ENCODE data around the gene NCK2.
"Not testable (repeated sequence)": the region's sequence is repeated elsewhere in the genome, so short reads cannot be mapped to it uniquely, and the experiment has no call there.

The NCK2 gene

GRCh38 chr2:105879106-105879802 is 134.5 kb downstream of the NCK2 start:
- no peak for DNase-seq

GRCh38 chr2:105879803-105880300 is 135.1 kb downstream of the NCK2 start:
- DNase-seq: no peak

- no peak for DNase-seq
These were observed 135.9 kb downstream of the NCK2 start for GRCh38 chr2:105880637-105881036.

- no peak for DNase-seq
These were observed 136.8 kb downstream of the NCK2 start for GRCh38 chr2:105881286-105882136.

- no peak for DNase-seq
These were observed 137.6 kb downstream of the NCK2 start for GRCh38 chr2:105882341-105882740.

GRCh38 chr2:105882920-105883435 is 138.3 kb downstream of the NCK2 start:
- DNase-seq: no peak

GRCh38 chr2:105883911-105884694 is 139.4 kb downstream of the NCK2 start:
- no peak for DNase-seq

- no peak for DNase-seq
These were observed 140.7 kb downstream of the NCK2 start for GRCh38 chr2:105885456-105885855.

- no peak for DNase-seq
These were observed 141.3 kb downstream of the NCK2 start for GRCh38 chr2:105886029-105886454.

- no peak for DNase-seq
These were observed 142.0 kb downstream of the NCK2 start for GRCh38 chr2:105886687-105887086.

GRCh38 chr2:105887256-105887655 is 142.5 kb downstream of the NCK2 start:
- no peak for DNase-seq

GRCh38 chr2:105888625-105889024 is 143.9 kb downstream of the NCK2 start:
- DNase-seq: no peak

GRCh38 chr2:105889046-105889445 is 144.3 kb downstream of the NCK2 start:
- no peak for DNase-seq

- no peak for DNase-seq
These were observed 145.4 kb downstream of the NCK2 start for GRCh38 chr2:105890111-105890510.

GRCh38 chr2:105890856-105891255 is 146.1 kb downstream of the NCK2 start:
- no peak for DNase-seq

- no peak for DNase-seq
These were observed 148.6 kb downstream of the NCK2 start for GRCh38 chr2:105893011-105893995.

- no peak for DNase-seq
These were observed 149.7 kb downstream of the NCK2 start for GRCh38 chr2:105894327-105894944.

GRCh38 chr2:105895990-105896764 is 151.5 kb downstream of the NCK2 start:
- DNase-seq: peak; percentile 23

GRCh38 chr2:105896765-105897163 is 152.1 kb downstream of the NCK2 start:
- DNase-seq: no peak

GRCh38 chr2:105897694-105898093 is 153.0 kb downstream of the NCK2 start:
- DNase-seq: not testable (repeated sequence)
